Measurements from ENCODE around the gene CASKIN1.

DNA sequence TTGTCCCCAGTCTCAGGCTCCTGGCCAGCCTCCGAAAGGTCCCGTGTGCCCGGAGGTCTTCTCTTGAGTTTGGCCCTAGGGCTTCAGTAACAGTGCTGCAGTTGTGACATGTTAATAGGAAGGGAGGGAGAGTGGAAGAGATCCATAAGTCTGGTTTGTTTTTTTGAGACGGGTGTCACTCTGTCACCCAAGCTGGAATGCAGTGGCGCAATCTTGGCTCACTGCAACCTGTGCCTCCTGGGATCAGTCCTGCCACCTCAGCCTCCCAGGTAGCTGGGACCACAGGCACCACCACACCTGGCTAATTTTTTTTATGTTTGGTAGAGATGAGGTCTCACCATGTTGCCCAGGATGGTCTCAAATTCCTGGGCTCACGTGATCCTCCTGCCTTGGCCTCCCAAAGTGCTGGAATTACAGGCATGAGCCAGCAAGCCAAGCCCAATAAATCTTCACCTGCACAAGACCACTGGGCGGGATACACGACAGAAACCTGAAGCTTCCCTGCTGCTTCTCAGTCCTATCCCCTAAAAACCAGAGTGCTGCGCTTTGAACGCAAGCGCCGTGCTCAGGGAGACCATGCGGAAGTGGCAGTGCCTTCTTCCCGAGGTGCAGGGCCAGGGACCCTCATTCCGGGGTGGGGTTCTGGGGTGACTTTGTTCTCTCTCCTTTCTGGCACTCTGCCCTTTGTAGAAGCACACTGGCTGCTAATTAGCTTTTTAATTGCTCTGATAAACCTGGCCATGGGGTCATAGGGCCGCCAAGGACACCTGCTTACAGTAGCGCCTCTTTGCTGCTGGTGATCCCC is 29.9 kb downstream of the CASKIN1 start:
- TF ChIP-seq, protein P1, sequence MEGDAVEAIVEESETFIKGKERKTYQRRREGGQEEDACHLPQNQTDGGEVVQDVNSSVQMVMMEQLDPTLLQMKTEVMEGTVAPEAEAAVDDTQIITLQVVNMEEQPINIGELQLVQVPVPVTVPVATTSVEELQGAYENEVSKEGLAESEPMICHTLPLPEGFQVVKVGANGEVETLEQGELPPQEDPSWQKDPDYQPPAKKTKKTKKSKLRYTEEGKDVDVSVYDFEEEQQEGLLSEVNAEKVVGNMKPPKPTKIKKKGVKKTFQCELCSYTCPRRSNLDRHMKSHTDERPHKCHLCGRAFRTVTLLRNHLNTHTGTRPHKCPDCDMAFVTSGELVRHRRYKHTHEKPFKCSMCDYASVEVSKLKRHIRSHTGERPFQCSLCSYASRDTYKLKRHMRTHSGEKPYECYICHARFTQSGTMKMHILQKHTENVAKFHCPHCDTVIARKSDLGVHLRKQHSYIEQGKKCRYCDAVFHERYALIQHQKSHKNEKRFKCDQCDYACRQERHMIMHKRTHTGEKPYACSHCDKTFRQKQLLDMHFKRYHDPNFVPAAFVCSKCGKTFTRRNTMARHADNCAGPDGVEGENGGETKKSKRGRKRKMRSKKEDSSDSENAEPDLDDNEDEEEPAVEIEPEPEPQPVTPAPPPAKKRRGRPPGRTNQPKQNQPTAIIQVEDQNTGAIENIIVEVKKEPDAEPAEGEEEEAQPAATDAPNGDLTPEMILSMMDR (IDR thresholded peaks at IDR 0.05; ENCODE audit: insufficient read depth, low read length): no peak
- no peak for TF ChIP-seq POLR2AphosphoS5 (IDR thresholded peaks at IDR 0.05; ENCODE audit: low read depth)
